Activated CD4-positive, alpha-beta T cell treated with anti-CD3 and anti-CD28 coated beads, Interleukin-2, amount 10 ng/mL, durations not matched to agents 24 days and 14 days (primary cell): ENCODE results near the gene TRAF2. TPM values are rescaled to one million over a fixed set of nuclear protein-coding genes. Genes with fewer than 3 reads are reported as not detected.
"Not testable (repeated sequence)": the region's sequence is repeated elsewhere in the genome, so short reads cannot be mapped to it uniquely, and the experiment has no call there.

Source experiments
- DNase-seq: peaks from one replicate; pipeline ENCODE4 v3.0.0; 2022
- H3K27ac Mint-ChIP-seq: one replicate; pipeline ENCODE4 v1.8.0; 2022; ENCODE audit warnings: mild to moderate bottlenecking, mixed read lengths
- H3K27me3 Mint-ChIP-seq: one replicate; pipeline ENCODE4 v1.8.0; 2022; ENCODE audit warnings: mixed read lengths
- H3K36me3 Mint-ChIP-seq: one replicate; pipeline ENCODE4 v1.8.0; 2022; ENCODE audit warnings: low read depth, mild to moderate bottlenecking, mixed read lengths
- H3K4me1 Mint-ChIP-seq: one replicate; pipeline ENCODE4 v1.8.0; 2021; ENCODE audit warnings: mixed read lengths
- H3K4me3 Mint-ChIP-seq: one replicate; pipeline ENCODE4 v1.8.0; 2022; ENCODE audit warnings: mild to moderate bottlenecking, moderate library complexity, mixed read lengths
- H3K9me3 Mint-ChIP-seq: one replicate; pipeline ENCODE4 v1.8.0; 2021; ENCODE audit warnings: mixed read lengths
- intact Hi-C: fragments of 100-400 bp; cut with micrococcal nuclease; formaldehyde crosslinking; loops from one replicate; pipeline ENCODE4 v1.15.1; 2023
- total RNA-seq: library from RNA; stranded (reverse); gene quantifications from 2 replicates; pipeline ENCODE4 v1.2.3, GENCODE V29; 2022

The TRAF2 gene
- total RNA-seq, 1 donor from 2014 or later: 66.6 TPM

DNA sequence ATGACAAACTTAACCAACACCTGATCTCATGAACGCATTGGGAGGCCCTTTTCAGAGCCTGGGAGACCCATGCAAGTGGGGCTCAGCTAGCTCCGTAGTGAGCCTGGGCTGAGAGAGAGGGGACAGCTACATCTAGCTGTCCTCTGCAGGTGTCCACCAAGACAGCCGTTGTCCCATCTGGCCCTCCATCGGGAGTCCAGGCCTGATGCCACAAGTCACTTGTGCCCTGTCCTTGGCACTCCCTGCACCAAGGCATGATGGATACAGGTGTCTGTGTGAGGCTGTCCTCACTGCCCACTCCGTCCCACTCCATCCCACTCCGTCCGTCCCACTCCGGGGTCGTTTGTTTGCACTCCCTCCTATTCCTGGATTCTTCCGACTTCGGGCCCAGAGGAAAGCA is 17.7 kb upstream of the TRAF2 start:
- H3K27ac Mint-ChIP-seq: peak overlapping the region; percentile 24
- H3K36me3 Mint-ChIP-seq: peaks cover 20% of the 10 kb centered on the region
- H3K27me3 Mint-ChIP-seq: no peaks in the 10 kb centered on the region
- peaks cover 19% of the 10 kb centered on the region for H3K4me1 Mint-ChIP-seq
- H3K9me3 Mint-ChIP-seq: no peaks in the 10 kb centered on the region
- no peak for DNase-seq
- peak overlapping the region; percentile 42 for H3K4me3 Mint-ChIP-seq
- intact Hi-C loops: no loop called here

DNA sequence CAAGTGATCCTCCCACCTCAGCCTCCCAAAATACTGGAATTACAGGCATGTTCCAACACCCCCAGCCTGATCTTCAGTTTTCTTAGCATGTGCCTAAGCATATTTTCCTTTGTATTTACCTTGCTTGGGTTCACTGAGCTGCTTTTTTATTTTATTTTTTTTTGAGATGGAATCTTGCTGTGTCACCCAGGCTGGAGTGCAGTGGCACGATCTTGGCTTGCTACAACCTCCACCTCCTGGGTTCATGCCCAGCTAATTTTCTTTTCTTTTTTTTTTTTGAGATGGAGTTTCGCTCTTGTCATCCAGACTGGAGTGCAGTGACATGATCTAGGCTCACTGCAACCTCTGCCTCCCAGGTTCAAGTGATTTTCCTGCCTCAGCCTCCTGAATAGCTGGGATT is 16.7 kb upstream of the TRAF2 start:
- peaks cover 12% of the 10 kb centered on the region for H3K4me1 Mint-ChIP-seq
- intact Hi-C loops: not testable (repeated sequence)

DNA sequence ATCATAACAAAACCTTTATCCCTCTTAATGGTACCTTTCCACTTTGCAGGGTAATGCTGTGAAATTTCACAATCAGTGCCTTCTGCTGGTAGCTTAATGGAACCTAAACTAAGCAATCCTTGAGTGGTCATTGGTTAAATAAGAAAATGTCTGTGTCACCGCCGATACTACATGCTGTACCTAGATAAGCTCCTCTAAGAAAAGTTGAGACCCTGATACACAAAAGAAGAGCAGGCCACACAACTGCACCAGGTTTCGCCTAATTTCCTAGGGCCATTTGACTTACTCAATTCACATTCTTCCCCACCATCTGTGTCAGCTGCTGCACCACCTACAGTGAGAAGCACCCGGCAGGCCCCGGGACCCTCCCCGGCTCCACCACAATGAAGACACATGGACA is 11.2 kb upstream of the TRAF2 start:
- no peaks in the 10 kb centered on the region for H3K9me3 Mint-ChIP-seq
- peaks cover 7% of the 10 kb centered on the region for H3K4me1 Mint-ChIP-seq
- no peaks in the 10 kb centered on the region for H3K27me3 Mint-ChIP-seq
- H3K27ac Mint-ChIP-seq: no peak overlapping the region
- intact Hi-C loops: no loop called here
- no peak overlapping the region for H3K4me3 Mint-ChIP-seq
- no peak for DNase-seq
- no peaks in the 10 kb centered on the region for H3K36me3 Mint-ChIP-seq

More for the DNA sequence above, 16.7 kb upstream of the TRAF2 start:
- H3K36me3 Mint-ChIP-seq: peaks cover 16% of the 10 kb centered on the region
- H3K9me3 Mint-ChIP-seq, H3K27me3 Mint-ChIP-seq, H3K4me3 Mint-ChIP-seq, H3K27ac Mint-ChIP-seq, DNase-seq: not testable (repeated sequence)

DNA sequence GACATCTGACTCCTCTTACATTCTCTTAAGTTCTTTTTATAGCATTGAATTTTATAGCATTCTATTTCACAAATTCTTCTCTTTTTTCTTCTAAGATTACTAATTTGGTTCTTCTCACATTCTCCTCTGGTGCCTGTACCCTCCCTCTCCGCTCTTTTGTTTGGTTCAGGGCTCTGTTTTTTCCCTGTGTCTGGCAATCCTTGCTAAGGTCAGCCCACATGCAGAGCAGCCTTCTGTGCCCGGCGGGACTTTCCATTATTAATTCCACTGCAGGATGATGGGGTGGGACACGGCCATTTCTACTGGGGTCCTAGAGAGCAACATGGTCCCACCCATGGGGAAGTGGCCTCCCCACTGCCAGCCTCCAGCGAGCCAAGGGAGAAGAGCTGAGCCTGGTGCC is 9.8 kb upstream of the TRAF2 start:
- intact Hi-C loops: no loop called here
- no peak overlapping the region for H3K4me3 Mint-ChIP-seq
- no peaks in the 10 kb centered on the region for H3K9me3 Mint-ChIP-seq
- no peak overlapping the region for H3K27ac Mint-ChIP-seq
- DNase-seq: no peak
- H3K27me3 Mint-ChIP-seq: no peaks in the 10 kb centered on the region
- H3K36me3 Mint-ChIP-seq: no peaks in the 10 kb centered on the region
- peaks cover 16% of the 10 kb centered on the region for H3K4me1 Mint-ChIP-seq

DNA sequence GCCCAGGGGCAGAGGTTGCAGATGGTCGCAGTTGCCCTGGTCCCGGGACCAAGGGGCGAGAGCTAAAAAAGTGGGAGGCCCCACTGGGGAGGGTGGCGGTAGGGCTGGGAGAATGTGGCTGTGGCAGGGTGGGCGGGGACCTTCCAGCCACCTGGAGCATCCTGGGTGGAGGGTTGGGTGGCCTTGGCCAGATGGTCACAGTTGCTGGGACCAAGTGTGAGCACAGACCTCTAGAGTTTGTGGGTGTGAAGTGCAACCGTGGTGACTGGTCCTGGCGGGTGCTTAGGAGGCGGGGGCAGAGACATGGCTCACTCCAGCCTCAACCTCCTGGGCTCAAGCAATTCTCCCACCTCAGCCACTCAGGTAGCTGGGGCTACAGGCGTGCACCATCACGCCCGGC is 5.7 kb upstream of the TRAF2 start:
- intact Hi-C loops: loop anchor here (10.0 kb wide), 1 partner anchor 76 kb away; the partner anchor contains the start of gene RABL6
- H3K4me1 Mint-ChIP-seq: peaks cover 37% of the 10 kb centered on the region
- H3K27me3 Mint-ChIP-seq: no peaks in the 10 kb centered on the region
- H3K27ac Mint-ChIP-seq: peak overlapping the region; percentile 72
- peaks cover 8% of the 10 kb centered on the region for H3K36me3 Mint-ChIP-seq
- peak overlapping the region; percentile 60 for H3K4me3 Mint-ChIP-seq
- no peak for DNase-seq
- H3K9me3 Mint-ChIP-seq: no peaks in the 10 kb centered on the region

DNA sequence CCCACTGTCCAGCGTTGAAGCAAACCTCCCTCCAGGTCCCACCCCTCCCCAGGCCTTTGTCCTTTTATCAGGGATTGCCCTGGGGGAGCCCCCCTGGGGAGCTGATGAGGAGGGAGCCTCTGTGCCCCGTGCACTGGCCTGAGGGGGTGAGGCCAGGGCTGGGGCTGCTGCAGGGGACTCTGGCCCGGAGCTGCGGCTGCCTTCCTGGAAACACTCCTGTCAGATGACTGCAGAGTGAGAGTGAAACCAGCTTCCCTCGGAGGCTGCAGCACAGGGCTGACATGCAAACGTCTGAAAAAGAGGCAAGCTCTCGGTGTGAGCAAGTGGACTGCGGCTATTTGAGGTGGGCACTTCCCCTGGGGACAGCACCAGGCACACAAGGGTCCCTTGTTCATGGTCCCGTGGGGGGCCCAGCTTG is 4.6 kb upstream of the TRAF2 start:
- intact Hi-C loops: loop anchor here (1.0 to 10.0 kb wide), 5 partner anchors 15 to 335 kb away; partner anchors contain the start of genes AJM1, EDF1, NOTCH1 and RABL6
- Mint-ChIP-seq H3K36me3 (peaks cover 8% of the 10 kb centered on the region), H3K27ac (peak overlapping the region; percentile 97), H3K4me1 (peaks cover 33% of the 10 kb centered on the region), H3K27me3 (no peaks in the 10 kb centered on the region), H3K9me3 (no peaks in the 10 kb centered on the region), H3K4me3 (peak overlapping the region; percentile 82)
- DNase-seq: peak; percentile 92

DNA sequence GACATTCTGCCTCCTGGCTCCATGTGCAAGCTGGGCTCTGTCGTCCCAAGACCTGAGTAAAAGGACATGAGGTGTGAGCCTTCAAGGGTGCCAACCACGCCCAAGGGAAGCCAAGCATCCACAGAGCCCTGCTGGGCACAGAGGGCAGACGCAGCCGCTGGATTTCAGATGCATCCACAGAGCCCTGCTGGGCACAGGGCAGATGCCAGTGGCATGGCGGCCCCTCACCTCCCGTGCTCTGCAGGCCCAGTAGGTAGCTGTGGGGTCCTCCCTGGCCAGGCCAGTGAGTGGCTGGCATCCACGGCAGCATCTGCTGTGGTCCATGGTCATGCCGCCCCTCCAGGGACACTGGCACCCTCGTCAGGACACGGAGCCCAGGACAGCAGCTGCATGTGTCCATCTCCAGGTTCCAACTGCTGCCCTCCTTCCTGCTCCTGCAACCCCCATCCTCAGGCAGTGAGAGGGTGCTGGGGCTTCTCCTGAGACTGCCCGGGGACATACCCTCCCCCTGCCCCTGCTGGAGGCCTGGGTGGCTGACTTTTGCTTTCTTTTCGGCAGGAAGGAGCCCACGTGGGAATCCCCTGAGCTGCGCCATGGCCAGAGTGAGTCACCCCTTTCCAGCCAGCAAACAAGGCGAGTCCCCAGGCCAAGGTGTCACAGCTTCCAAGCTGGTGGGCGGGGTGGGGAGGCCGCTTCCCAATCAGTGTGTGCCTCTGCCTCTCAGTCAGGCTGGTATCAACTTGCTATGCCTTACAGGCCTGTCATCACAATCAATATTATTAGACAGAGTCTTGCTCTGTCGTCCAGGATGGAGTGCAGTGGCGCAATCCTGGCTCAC is 4.0 kb upstream of the TRAF2 start:
- Mint-ChIP-seq H3K4me1 (peaks cover 36% of the 10 kb centered on the region), H3K9me3 (no peaks in the 10 kb centered on the region), H3K4me3 (peak overlapping the region; percentile 82), H3K27me3 (no peaks in the 10 kb centered on the region), H3K36me3 (peaks cover 13% of the 10 kb centered on the region), H3K27ac (peak overlapping the region; percentile 97)
- DNase-seq: peak; percentile 96
- intact Hi-C loops: loop anchor here (1.0 to 10.0 kb wide), 5 partner anchors 16 to 336 kb away; partner anchors contain the start of genes AJM1, EDF1, NOTCH1 and RABL6

GRCh38 chr9:136882947-136883283 is 3.4 kb upstream of the TRAF2 start:
- Mint-ChIP-seq H3K4me1 (peaks cover 37% of the 10 kb centered on the region), H3K36me3 (peaks cover 14% of the 10 kb centered on the region), H3K4me3 (peak overlapping the region; percentile 82), H3K27ac (peak overlapping the region; percentile 97)
- H3K27me3 Mint-ChIP-seq, DNase-seq, H3K9me3 Mint-ChIP-seq: not testable (repeated sequence)
- intact Hi-C loops: loop anchor here (1.0 to 10.0 kb wide), 5 partner anchors 17 to 336 kb away; partner anchors contain the start of genes AJM1, EDF1, NOTCH1 and RABL6

DNA sequence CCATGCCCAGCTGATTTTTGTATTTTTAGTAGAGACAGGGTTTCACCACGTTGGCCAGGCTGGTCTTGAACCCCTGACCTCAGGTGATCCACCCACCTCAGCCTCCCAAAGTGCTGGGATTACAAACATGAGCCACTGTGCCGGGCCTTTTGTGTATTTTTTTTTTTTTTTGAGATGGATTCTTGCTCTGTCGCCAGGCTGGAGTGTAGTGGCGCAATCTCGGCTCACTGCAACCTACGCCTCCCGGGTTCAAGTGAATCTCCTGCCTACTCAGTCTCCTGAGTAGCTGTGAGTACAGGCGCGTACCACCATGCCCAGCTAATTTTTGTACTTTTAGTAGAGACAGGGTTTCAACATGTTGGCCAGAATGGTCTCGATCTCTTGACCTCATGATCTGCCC is 2.6 kb upstream of the TRAF2 start:
- peaks cover 14% of the 10 kb centered on the region for H3K36me3 Mint-ChIP-seq
- H3K9me3 Mint-ChIP-seq, H3K27me3 Mint-ChIP-seq, DNase-seq: not testable (repeated sequence)
- peak overlapping the region; percentile 97 for H3K27ac Mint-ChIP-seq
- intact Hi-C loops: loop anchor here (2.0 to 10.0 kb wide), 2 partner anchors 79 to 337 kb away; partner anchors contain the start of genes NOTCH1 and RABL6
- H3K4me1 Mint-ChIP-seq: peaks cover 41% of the 10 kb centered on the region
- peak overlapping the region; percentile 82 for H3K4me3 Mint-ChIP-seq

DNA sequence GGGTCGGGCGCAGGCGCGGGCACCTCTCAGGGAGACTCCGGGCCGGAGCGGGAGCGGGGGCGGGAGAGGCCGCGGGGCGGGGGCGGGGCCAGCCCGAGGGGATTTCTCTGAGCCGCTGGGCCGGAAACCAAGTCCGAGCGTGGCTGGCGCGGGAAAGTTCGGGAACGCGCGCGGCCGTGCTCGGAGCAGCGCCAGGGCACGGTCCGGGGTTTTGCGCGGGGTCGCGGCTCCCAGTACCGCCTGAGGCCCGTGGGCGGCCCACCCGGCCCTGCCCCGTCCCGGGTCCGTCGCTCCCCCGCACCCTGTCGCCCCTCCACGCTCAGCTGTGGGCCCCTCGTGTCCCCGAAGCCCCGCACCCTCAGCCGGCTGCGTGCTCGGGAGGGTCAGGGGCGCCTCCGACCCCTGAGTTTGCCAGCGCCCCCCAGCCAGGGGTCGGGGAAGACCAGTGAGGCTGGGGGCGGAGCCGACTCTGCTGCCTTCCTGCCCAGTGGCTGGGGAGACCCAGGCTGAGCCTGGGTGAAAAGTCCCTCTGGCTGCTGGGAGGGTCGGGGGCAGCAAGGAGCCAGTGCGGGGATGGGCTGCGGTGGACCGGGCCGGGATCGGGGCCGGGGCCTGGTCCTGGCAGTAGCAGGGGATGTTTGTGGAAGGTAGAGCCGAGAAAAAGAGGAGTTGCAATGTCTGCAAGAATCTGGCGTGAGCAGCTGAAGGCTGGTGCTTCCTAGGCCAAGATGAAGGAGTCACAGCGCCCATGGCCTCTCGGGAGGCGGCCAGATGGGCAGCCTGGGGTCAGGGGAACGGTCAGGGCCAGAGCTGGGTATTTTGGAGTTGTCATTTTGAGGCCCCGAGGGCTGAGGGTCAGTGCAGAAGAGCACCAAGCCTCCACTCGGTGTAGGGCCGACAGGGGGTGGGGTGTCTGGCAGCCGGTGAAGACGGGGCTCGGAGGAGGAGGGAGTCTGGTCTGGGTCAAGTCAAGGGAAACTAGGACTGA is 588 bp downstream of the TRAF2 start:
- intact Hi-C loops: loop anchor here (1.0 to 10.0 kb wide), 5 partner anchors 15 to 82 kb away; partner anchors contain the start of genes EDF1, FBXW5, PHPT1 and RABL6
- peak; percentile 85 for DNase-seq
- peaks cover 22% of the 10 kb centered on the region for H3K36me3 Mint-ChIP-seq
- H3K4me1 Mint-ChIP-seq: peaks cover 29% of the 10 kb centered on the region
- H3K27me3 Mint-ChIP-seq: no peaks in the 10 kb centered on the region
- H3K4me3 Mint-ChIP-seq: peak overlapping the region; percentile 100
- H3K9me3 Mint-ChIP-seq: no peaks in the 10 kb centered on the region
- peak overlapping the region; percentile 95 for H3K27ac Mint-ChIP-seq

DNA sequence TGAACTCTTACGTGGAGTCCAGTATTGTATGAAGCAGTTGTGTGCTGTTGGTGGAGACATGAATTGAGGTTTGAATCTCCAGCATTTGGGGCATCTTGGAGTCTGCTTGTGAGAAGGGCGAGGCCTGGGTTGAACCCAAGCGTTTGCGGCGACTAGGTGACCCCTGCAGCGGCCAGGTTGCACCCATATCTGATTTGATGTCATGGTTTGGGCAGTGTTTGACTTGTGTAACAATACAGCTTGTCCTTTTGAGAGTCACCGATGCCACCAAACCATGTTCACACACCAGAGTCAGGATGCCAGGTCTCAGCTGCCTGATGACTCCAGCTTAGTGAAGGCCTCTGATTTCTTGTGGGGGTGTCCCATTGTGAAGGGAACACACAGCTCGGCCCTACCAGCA is 2.1 kb downstream of the TRAF2 start:
- peaks cover 20% of the 10 kb centered on the region for H3K4me1 Mint-ChIP-seq
- intact Hi-C loops: loop anchor here (10.0 kb wide), 1 partner anchor 84 kb away; the partner anchor contains the start of gene RABL6
- H3K27ac Mint-ChIP-seq: peak overlapping the region; percentile 45
- DNase-seq: no peak
- H3K4me3 Mint-ChIP-seq: peak overlapping the region; percentile 100
- no peaks in the 10 kb centered on the region for H3K27me3 Mint-ChIP-seq
- H3K9me3 Mint-ChIP-seq: no peaks in the 10 kb centered on the region
- H3K36me3 Mint-ChIP-seq: peaks cover 26% of the 10 kb centered on the region

GRCh38 chr9:136889858-136890257 is 3.5 kb downstream of the TRAF2 start:
- intact Hi-C loops: loop anchor here (10.0 kb wide), 1 partner anchor 85 kb away; the partner anchor contains the start of gene RABL6
- no peak for DNase-seq
- H3K27ac Mint-ChIP-seq: no peak overlapping the region

GRCh38 chr9:136890661-136891060 is 4.3 kb downstream of the TRAF2 start:
- H3K4me3 Mint-ChIP-seq: no peak overlapping the region
- H3K9me3 Mint-ChIP-seq: no peaks in the 10 kb centered on the region
- no peaks in the 10 kb centered on the region for H3K27me3 Mint-ChIP-seq
- intact Hi-C loops: no loop called here
- no peak for DNase-seq
- H3K27ac Mint-ChIP-seq: no peak overlapping the region
- H3K4me1 Mint-ChIP-seq: peaks cover 25% of the 10 kb centered on the region
- peaks cover 37% of the 10 kb centered on the region for H3K36me3 Mint-ChIP-seq

More at GRCh38 chr9:136889858-136890257, 3.5 kb downstream of the TRAF2 start:
- H3K27me3 Mint-ChIP-seq: no peaks in the 10 kb centered on the region
- H3K9me3 Mint-ChIP-seq: no peaks in the 10 kb centered on the region
- H3K4me1 Mint-ChIP-seq: peaks cover 24% of the 10 kb centered on the region
- peaks cover 36% of the 10 kb centered on the region for H3K36me3 Mint-ChIP-seq
- H3K4me3 Mint-ChIP-seq: no peak overlapping the region
